ENCODE results near the gene MPHOSPH9.

DNA sequence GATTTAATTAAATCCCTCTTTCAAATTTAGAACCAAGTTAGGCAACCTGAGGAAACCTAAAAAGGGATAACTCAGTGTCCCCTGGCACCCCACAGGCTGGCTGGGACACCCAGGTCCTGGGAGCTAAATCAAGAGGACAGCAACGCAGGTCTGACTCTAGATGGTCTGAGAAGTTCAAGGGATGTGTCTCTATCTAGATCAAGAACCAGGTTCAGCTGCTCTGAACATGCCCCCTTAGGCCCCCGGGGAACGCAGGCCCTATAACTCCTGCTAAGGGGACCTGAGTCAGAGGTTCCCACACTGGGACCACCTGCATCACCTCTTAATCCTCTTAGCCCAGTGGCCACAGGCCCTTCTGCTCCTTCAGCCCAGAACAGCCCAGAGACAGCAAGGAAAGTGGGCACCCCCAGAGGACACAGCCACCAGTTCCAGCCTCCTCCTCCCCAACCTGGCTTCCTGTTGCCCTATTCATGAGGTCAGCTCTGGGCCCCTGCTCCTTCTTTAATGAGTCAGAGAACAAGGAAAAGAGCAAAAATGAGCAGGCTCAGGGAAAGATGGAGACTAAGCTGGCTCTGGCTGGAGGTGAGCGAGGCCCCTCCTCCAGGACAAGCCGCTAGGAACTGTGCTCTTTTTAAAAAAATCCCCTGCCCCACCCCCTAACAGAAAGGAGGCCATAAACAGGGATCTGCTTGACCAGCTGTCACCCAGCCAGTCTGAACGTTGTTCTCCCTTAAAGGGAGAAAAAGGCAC is 92.8 kb downstream of the MPHOSPH9 start:
- TF ChIP-seq YY1 (IDR thresholded peaks at IDR 0.05; ENCODE audit: insufficient read depth, insufficient read length): no peak
- TF ChIP-seq ZNF274 (IDR thresholded peaks at IDR 0.05; ENCODE audit: low read depth, low read length): no peak
